BJ (cell line): ENCODE measurements around the gene SRGAP3. TPM values are rescaled to one million over a fixed set of nuclear protein-coding genes. Genes with fewer than 3 reads are reported as not detected.

Source experiments
- CTCF ChIA-PET: fragments of 350-600 bp; formaldehyde crosslinking; extraction: SDS; loops from one replicate; lab custom pipeline; 2021; ENCODE audit warnings: antibody characterized with exemption, inconsistent platforms; lab: Yijun Ruan, JAX
- POLR2A ChIA-PET: fragments of 300-600 bp; sonication (Branson Sonifier 250); formaldehyde crosslinking; extraction: SDS; loops from one replicate; lab custom pipeline; 2021; ENCODE audit warnings: antibody characterized with exemption; lab: Charles Lee
- DNase-seq: peaks from one replicate; pipeline ENCODE4 v3.0.0-alpha.2; 2011; ENCODE audit warnings: low read depth
- H3K27me3 ChIP-seq: 2 replicates; pipeline ENCODE4 v1.6.0; 2011; ENCODE audit warnings: low read length; ENCODE audit not compliant: control insufficient read depth, insufficient read depth
- H3K36me3 ChIP-seq: 2 replicates; pipeline ENCODE4 v1.5.1; 2011; ENCODE audit warnings: low read length; ENCODE audit not compliant: control insufficient read depth, insufficient read depth
- H3K4me3 ChIP-seq: 2 replicates; pipeline ENCODE4 v1.5.1; 2011; ENCODE audit warnings: low read depth, mild to moderate bottlenecking, control low read depth, low read length
- CTCF ChIP-seq: IDR thresholded peaks from 2 replicates; pipeline ENCODE4 v1.5.1; 2011; ENCODE audit warnings: low read depth, mild to moderate bottlenecking, control low read depth, inconsistent platforms, low read length, moderate library complexity; ENCODE audit not compliant: insufficient read depth
- polyA plus RNA-seq: library from polyadenylated mRNA; depleted of rRNA; stranded (reverse); fragments of >200 nt; gene quantifications from 2 replicates; pipeline ENCODE4 v1.2.3, GENCODE V29; 2011

Gene SRGAP3
- polyA plus RNA-seq, 1 experiment = 0.75 TPM

DNA sequence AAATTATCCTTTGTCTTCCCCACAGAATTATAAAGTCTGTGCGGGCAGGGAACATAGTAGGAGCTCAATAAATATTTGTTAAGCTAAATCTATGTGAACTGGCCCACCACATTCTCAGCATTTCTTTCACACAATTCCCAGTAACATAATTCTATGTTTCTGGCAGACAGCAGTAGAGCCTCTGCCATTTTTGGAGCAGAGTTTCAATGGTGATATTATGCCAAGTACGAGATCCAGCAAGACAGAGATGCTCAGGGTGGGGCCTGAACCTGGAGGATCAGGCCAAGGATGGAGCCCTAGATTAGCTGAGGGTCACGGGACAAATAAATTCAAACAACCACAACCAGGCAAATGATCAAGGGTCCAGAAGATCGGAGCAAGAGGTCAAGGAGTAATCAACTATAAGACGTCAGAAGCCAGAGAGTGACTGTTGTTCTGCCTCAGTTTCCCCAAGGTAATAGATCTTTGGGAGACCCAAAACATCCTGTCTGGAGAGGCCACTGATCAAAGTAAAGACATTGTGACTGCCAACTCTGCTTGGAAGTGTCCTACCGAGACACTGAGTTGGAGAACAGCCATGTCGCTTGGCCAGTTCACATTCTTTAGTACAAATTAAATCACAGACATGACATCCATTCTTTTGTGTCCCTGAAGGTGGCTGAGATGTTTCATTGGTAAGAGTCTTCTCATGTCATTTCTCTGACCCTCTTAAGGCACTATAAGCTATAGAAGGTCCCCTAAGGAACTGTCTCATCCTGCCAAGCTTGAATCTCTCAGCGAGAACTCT lies 15.4 kb downstream of the SRGAP3 start:
- DNase-seq = no peak
- no peaks in the 10 kb centered on the region; the same call in 1 of the 2 replicates for H3K27me3 ChIP-seq
- H3K4me3 ChIP-seq = no peak overlapping the region
- TF ChIP-seq CTCF = no peak
- H3K36me3 ChIP-seq = no peaks in the 10 kb centered on the region
- CTCF ChIA-PET = interaction anchor here (1.3 to 1.8 kb wide), 3 partner anchors 13 to 20 kb away, joined by 3 read pairs; partner anchors contain the start of gene SRGAP3
- POLR2A ChIA-PET = no interaction called here

GRCh38 chr3:9233101-9233500 lies 16.3 kb downstream of the SRGAP3 start:
- DNase-seq = no peak
- H3K4me3 ChIP-seq = no peak overlapping the region
- ChIA-PET POLR2A (no interaction called here), CTCF (interaction anchor here (1.3 to 1.8 kb wide), 3 partner anchors 12 to 19 kb away, joined by 3 read pairs; partner anchors contain the start of gene SRGAP3)
- no peak for TF ChIP-seq CTCF
- no peaks in the 10 kb centered on the region; the same call in 1 of the 2 replicates for H3K27me3 ChIP-seq
- H3K36me3 ChIP-seq = no peaks in the 10 kb centered on the region

DNA sequence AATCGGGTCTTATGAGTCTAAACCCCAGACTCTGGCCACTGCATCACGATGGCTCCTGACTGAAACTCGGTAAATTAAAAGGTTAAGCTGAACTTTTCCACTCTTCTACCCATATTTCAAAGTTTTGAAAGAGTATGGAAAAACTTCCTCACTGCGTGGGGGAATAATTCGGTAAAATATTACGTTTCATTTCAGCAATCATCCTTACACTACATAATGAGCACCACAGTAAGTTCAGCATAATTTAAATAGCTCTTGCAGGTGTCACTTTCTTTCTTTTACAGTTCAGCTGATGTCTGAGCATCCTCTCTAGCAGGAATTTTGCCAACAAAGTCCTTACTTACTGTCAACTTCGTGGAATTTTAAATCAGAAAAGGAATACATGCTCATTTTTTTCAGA lies 17.5 kb downstream of the SRGAP3 start:
- ChIA-PET POLR2A (no interaction called here), CTCF (no interaction called here)
- Histone ChIP-seq H3K27me3 (no peaks in the 10 kb centered on the region), H3K36me3 (no peaks in the 10 kb centered on the region), H3K4me3 (no peak overlapping the region)
- no peak for TF ChIP-seq CTCF
- DNase-seq = no peak

DNA sequence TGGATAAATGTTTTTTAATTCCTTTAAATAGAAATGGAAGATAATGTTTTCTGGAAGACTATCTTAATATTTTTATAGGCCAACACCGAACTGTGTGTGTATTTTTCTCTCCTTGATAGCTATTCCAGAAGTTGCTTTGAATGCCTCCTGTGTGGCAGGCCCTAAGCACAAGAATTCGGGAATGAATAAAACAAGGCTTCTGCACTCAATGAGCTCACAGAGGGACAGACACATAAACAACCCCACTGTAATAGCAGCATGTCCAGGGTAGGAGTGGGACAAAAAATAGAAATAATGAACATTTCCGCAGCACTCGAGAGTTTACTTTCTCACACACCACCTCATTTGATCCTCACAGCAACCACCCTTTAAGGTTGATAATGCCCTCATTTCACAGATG lies 18.0 kb downstream of the SRGAP3 start:
- Histone ChIP-seq H3K36me3 (no peaks in the 10 kb centered on the region), H3K4me3 (no peak overlapping the region), H3K27me3 (no peaks in the 10 kb centered on the region)
- TF ChIP-seq CTCF = no peak
- ChIA-PET CTCF (no interaction called here), POLR2A (no interaction called here)
- no peak for DNase-seq

DNA sequence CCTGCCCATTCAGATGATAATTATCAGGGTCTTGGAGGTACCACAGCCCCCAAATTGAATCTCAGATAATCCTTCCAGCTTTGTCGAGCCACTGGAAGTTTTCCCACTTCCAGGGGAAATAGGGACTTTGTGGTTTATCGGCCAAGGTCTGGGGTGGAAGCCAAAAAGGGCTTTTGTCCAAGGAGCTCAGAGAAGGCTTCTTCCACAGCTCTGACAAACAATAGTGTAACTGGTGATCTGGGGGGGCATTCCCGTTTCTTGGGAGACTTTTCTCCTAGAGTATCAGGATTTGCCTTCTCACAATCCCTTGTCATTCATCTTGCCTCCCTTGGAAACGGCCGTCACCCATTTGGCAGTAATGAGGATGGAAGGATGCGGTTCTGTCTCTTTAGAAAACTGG lies 18.4 kb downstream of the SRGAP3 start:
- no peak overlapping the region for H3K4me3 ChIP-seq
- no peak for DNase-seq
- ChIA-PET CTCF (no interaction called here), POLR2A (no interaction called here)
- TF ChIP-seq CTCF = no peak
- H3K27me3 ChIP-seq = no peaks in the 10 kb centered on the region
- no peaks in the 10 kb centered on the region for H3K36me3 ChIP-seq
